Fibroblast of skin of scalp (primary cell): ENCODE data around the gene CORO1C. TPM values are rescaled to one million over a fixed set of nuclear protein-coding genes. Genes with fewer than 3 reads are reported as not detected.
A peak's percentile ranks its signal among the peaks of the same experiment; 100 is the strongest.
"Not testable (repeated sequence)": the region's sequence is repeated elsewhere in the genome, so short reads cannot be mapped to it uniquely, and the experiment has no call there.

Experiments
- DNase-seq: peaks from one replicate; pipeline ENCODE4 v3.0.0-alpha.2; 2013
- polyA plus RNA-seq, 2 experiments: library from polyadenylated mRNA; unstranded; fragments of 120-200 nt; gene quantifications; one replicate each; pipeline ENCODE4 v1.2.1, GENCODE V29; 2013; ENCODE audit not compliant: insufficient read length in 2 of 2

Gene CORO1C
- polyA plus RNA-seq (2013, experiment 1 of 2; ENCODE audit: insufficient read length), result 382 TPM
- 363 TPM for polyA plus RNA-seq (2013, experiment 2 of 2; ENCODE audit: insufficient read length)

GRCh38 chr12:108731105-108731865, at the start of gene CORO1C:
Gene CORO1C, minus strand, starts transcription at chr12:108731518. Its CDS starts 30,200 bp downstream, at chr12:108701318.
- DNase-seq, result peak; percentile 97

- DNase-seq, result peak; percentile 14
Observed at GRCh38 chr12:108779998-108780688, 48.8 kb upstream of the CORO1C start.

GRCh38 chr12:108778053-108778452, 46.7 kb upstream of the CORO1C start:
- no peak for DNase-seq

- DNase-seq, result no peak
Observed at GRCh38 chr12:108777156-108777555, 45.8 kb upstream of the CORO1C start.

- DNase-seq, result peak; percentile 58
Observed at GRCh38 chr12:108773798-108774788, 42.8 kb upstream of the CORO1C start.

GRCh38 chr12:108772891-108773797, 41.8 kb upstream of the CORO1C start:
- DNase-seq, result no peak

- no peak for DNase-seq
Observed at GRCh38 chr12:108772247-108772646, 40.9 kb upstream of the CORO1C start.

GRCh38 chr12:108771835-108772234, 40.5 kb upstream of the CORO1C start:
- DNase-seq, result not testable (repeated sequence)

GRCh38 chr12:108770963-108771362, 39.6 kb upstream of the CORO1C start:
- DNase-seq, result no peak

- no peak for DNase-seq
Observed at GRCh38 chr12:108770269-108770829, 39.0 kb upstream of the CORO1C start.

GRCh38 chr12:108768591-108769500, 37.5 kb upstream of the CORO1C start:
- no peak for DNase-seq

- DNase-seq, result no peak
Observed at GRCh38 chr12:108766294-108766693, 35.0 kb upstream of the CORO1C start.

- no peak for DNase-seq
Observed at GRCh38 chr12:108765289-108765764, 34.0 kb upstream of the CORO1C start.

- DNase-seq, result no peak
Observed at GRCh38 chr12:108764540-108765288, 33.4 kb upstream of the CORO1C start.

GRCh38 chr12:108761226-108761625, 29.9 kb upstream of the CORO1C start:
- DNase-seq, result no peak

GRCh38 chr12:108759924-108760323, 28.6 kb upstream of the CORO1C start:
- no peak for DNase-seq

GRCh38 chr12:108757856-108758255, 26.5 kb upstream of the CORO1C start:
- no peak for DNase-seq

GRCh38 chr12:108756421-108756820, 25.1 kb upstream of the CORO1C start:
- DNase-seq, result no peak

GRCh38 chr12:108755481-108755880, 24.2 kb upstream of the CORO1C start:
- no peak for DNase-seq
